Large intestine (tissue), 3 donors: ENCODE measurements around the gene SIRT2. TPM values are rescaled to one million over a fixed set of nuclear protein-coding genes. Genes with fewer than 3 reads are reported as not detected.

Experiments
- DNase-seq, 2 donors: peaks; one replicate each; pipeline versions ENCODE4 v3.0.0 to v3.0.0-alpha.2; 2013
- H3K27ac ChIP-seq: one replicate; pipeline ENCODE4 v1.5.1; 2013; ENCODE audit warnings: low read length
- H3K27me3 ChIP-seq: 2 replicates; pipeline ENCODE4 v1.6.1; 2013; ENCODE audit warnings: low read length; ENCODE audit not compliant: control insufficient read depth, insufficient read depth
- H3K36me3 ChIP-seq: 2 replicates; pipeline ENCODE4 v1.6.1; 2013; ENCODE audit warnings: low read length; ENCODE audit not compliant: control insufficient read depth, insufficient read depth
- H3K4me1 ChIP-seq: one replicate; pipeline ENCODE4 v1.6.1; 2013; ENCODE audit warnings: low read length; ENCODE audit not compliant: control insufficient read depth, insufficient read depth
- H3K4me3 ChIP-seq: one replicate; pipeline ENCODE4 v1.5.1; 2013; ENCODE audit warnings: low read length
- H3K9me3 ChIP-seq: one replicate; pipeline ENCODE4 v1.6.1; 2013; ENCODE audit warnings: mild to moderate bottlenecking, low read depth, low read length, moderate library complexity; ENCODE audit not compliant: control insufficient read depth
- WGBS: methylation state at CpG from one replicate; pipeline ENCODE4 v1.1.5; 2013; ENCODE audit warnings: low lambda C conversion rate; ENCODE audit not compliant: insufficient coverage; 5-methylcytosine and 5-hydroxymethylcytosine counted together
- polyA plus RNA-seq: library from polyadenylated mRNA; unstranded; fragments of 120-200 nt; gene quantifications from one replicate; pipeline ENCODE4 v1.2.1, GENCODE V29; 2013

The SIRT2 gene
- polyA plus RNA-seq, 1 donor = 60.9 TPM

GRCh38 chr19:38933544-38933943, 34.1 kb upstream of the SIRT2 start:
- no peak overlapping the region for H3K4me3 ChIP-seq
- H3K27ac ChIP-seq = no peak overlapping the region
- H3K27me3 ChIP-seq = no peaks in the 10 kb centered on the region
- WGBS = no CpG with 5 or more reads among the region's 4 CpGs
- H3K9me3 ChIP-seq = peaks cover 10% of the 10 kb centered on the region
- peaks cover 6% of the 10 kb centered on the region for H3K4me1 ChIP-seq
- H3K36me3 ChIP-seq = peaks cover 14% of the 10 kb centered on the region
- no peak for DNase-seq

- Histone ChIP-seq H3K9me3 (peaks cover 10% of the 10 kb centered on the region), H3K4me3 (no peak overlapping the region), H3K27me3 (no peaks in the 10 kb centered on the region), H3K27ac (no peak overlapping the region), H3K36me3 (peaks cover 14% of the 10 kb centered on the region), H3K4me1 (peaks cover 6% of the 10 kb centered on the region)
- no CpG with 5 or more reads among the region's 29 CpGs for WGBS
- DNase-seq = peak in 1 of 2 donors; percentile 31
Measured at GRCh38 chr19:38932425-38933179, 33.2 kb upstream of the SIRT2 start.

GRCh38 chr19:38931521-38931793, 32.0 kb upstream of the SIRT2 start:
- Histone ChIP-seq H3K27ac (no peak overlapping the region), H3K27me3 (no peaks in the 10 kb centered on the region), H3K4me1 (peaks cover 6% of the 10 kb centered on the region), H3K36me3 (peaks cover 14% of the 10 kb centered on the region), H3K4me3 (peak overlapping the region; percentile 88), H3K9me3 (peaks cover 10% of the 10 kb centered on the region)
- DNase-seq = no peak
- no CpG with 5 or more reads among the region's 8 CpGs for whole genome bisulfite sequencing

- Histone ChIP-seq H3K27me3 (no peaks in the 10 kb centered on the region), H3K4me1 (peaks cover 6% of the 10 kb centered on the region), H3K4me3 (peak within 1 kb of the TSS; percentile 88), H3K9me3 (peaks cover 10% of the 10 kb centered on the region), H3K27ac (peak within 1 kb of the TSS; percentile 83), H3K36me3 (peaks cover 17% of the 10 kb centered on the region)
- peak; percentile 99 for DNase-seq
- WGBS = no CpG with 5 or more reads among the region's 40 CpGs
Measured at GRCh38 chr19:38930776-38931520, 31.5 kb upstream of the SIRT2 start, which contains the start of gene MRPS12. MRPS12 (plus strand) TSS chr19:38930944; CDS start chr19:38931295, 351 bp downstream.

- Histone ChIP-seq H3K4me3 (peak within 1 kb of the TSS; percentile 88), H3K27me3 (no peaks in the 10 kb centered on the region), H3K4me1 (peaks cover 6% of the 10 kb centered on the region), H3K36me3 (peaks cover 19% of the 10 kb centered on the region), H3K27ac (peak within 1 kb of the TSS; percentile 83), H3K9me3 (peaks cover 10% of the 10 kb centered on the region)
- WGBS = no CpG with 5 or more reads among the region's 49 CpGs
- DNase-seq = peak in 1 of 2 donors; percentile 92
Measured at GRCh38 chr19:38929929-38930775, 30.7 kb upstream of the SIRT2 start, which contains the start of gene SARS2. SARS2 (minus strand) TSS chr19:38930763; CDS start chr19:38930736, 27 bp downstream.

- WGBS = 100% methylated on average over 3 of the region's 4 CpGs
- no peak overlapping the region for H3K4me3 ChIP-seq
- peaks cover 5% of the 10 kb centered on the region for H3K9me3 ChIP-seq
- no peak for DNase-seq
- H3K27ac ChIP-seq = no peak overlapping the region
- H3K4me1 ChIP-seq = peaks cover 6% of the 10 kb centered on the region
- H3K27me3 ChIP-seq = no peaks in the 10 kb centered on the region
- peaks cover 31% of the 10 kb centered on the region for H3K36me3 ChIP-seq
Measured at GRCh38 chr19:38928391-38929001, 29.1 kb upstream of the SIRT2 start.

- Histone ChIP-seq H3K27ac (no peak overlapping the region), H3K27me3 (no peaks in the 10 kb centered on the region), H3K4me1 (peaks cover under 1% of the 10 kb centered on the region), H3K9me3 (no peaks in the 10 kb centered on the region), H3K4me3 (no peak overlapping the region), H3K36me3 (peaks cover 33% of the 10 kb centered on the region)
- DNase-seq = no peak
- WGBS = no CpG with 5 or more reads among the region's 7 CpGs
Measured at GRCh38 chr19:38924388-38924787, 25.0 kb upstream of the SIRT2 start.

GRCh38 chr19:38922482-38922881, 23.1 kb upstream of the SIRT2 start:
- Histone ChIP-seq H3K4me1 (peaks cover 8% of the 10 kb centered on the region), H3K27ac (no peak overlapping the region), H3K9me3 (no peaks in the 10 kb centered on the region), H3K27me3 (no peaks in the 10 kb centered on the region), H3K36me3 (peaks cover 35% of the 10 kb centered on the region), H3K4me3 (no peak overlapping the region)
- no CpG with 5 or more reads among the region's 5 CpGs for WGBS
- no peak for DNase-seq

GRCh38 chr19:38921420-38922274, 22.2 kb upstream of the SIRT2 start:
- Histone ChIP-seq H3K9me3 (no peaks in the 10 kb centered on the region), H3K27ac (no peak overlapping the region), H3K4me3 (no peak overlapping the region), H3K4me1 (peaks cover 8% of the 10 kb centered on the region), H3K36me3 (peaks cover 35% of the 10 kb centered on the region), H3K27me3 (no peaks in the 10 kb centered on the region)
- WGBS = no CpG with 5 or more reads among the region's 20 CpGs
- DNase-seq = no peak
